SHP77 treated with DMSO at 0.1 percent for 48 hours (cell line): ENCODE results near the gene IMPDH2.

Experiments
- DNase-seq: peaks from one replicate; lab custom pipeline; 2025; lab: John Stamatoyannopoulos, UW

The IMPDH2 gene

DNA sequence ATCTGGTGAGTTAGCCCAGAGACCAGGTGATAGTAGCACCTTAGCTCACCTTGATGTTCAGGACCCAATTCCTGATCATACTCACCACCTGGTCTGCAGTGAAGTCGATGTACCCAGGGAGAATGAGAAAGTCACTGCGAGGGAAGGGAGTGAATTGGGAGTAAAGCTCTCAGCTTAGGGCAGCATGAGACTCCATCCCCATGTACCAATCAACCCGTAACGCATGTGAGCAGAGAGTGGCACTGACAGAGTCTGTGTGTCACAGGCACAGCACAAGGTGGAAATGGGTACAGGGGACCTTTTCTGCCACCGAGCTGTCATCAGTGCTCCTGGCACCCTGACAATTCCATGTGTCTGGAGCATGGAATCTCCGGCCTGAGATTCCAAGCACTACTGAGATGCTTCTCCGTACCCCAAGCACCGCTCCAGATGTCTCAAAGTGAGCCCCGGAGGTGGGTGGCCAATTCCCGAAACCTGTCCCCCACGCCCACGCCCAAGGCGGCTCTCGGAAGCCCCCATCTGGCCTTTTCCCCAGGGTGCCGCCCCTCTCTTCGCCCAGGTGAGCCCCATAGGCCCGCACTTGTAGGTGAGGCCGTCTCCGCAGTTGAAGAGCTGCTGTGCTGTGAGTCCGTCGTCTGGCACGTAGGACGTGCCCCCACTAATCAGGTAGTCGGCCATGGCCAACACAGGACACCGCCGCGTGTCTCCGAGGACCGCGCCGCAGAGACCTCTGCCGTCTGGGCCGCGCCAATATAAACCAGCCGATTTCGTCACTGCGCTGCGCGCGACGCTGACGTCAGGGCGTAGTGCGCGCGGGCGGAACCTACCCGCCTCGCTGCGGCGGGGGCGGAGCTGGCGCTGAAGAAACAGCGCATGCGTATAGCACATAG is at the start of gene IMPDH2:
IMPDH2 (minus strand) TSS at position 726 of the 890 bp plus-strand sequence; CDS start at position 678, 48 bp downstream.
- DNase-seq = peak; percentile 75

DNA sequence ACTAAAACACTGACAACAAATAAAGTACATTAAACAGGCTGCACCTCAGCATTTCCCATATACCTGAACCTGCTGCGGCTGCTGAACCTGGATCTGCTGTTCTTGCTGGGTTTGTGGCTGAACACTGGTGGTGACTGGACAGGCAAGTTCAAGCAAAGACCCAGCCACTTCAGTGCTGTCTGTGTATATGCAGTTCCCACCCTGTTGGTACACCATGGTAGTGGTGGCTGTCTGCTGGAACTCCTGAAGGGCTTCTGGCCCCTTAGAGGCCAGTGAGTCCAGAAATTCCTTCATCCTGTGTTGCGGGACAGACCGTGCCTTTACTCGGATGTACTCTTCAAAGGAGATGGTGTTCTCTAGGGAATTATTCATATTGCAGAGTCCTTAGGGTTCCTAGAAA is 47.4 kb upstream of the IMPDH2 start:
- DNase-seq = no peak

DNA sequence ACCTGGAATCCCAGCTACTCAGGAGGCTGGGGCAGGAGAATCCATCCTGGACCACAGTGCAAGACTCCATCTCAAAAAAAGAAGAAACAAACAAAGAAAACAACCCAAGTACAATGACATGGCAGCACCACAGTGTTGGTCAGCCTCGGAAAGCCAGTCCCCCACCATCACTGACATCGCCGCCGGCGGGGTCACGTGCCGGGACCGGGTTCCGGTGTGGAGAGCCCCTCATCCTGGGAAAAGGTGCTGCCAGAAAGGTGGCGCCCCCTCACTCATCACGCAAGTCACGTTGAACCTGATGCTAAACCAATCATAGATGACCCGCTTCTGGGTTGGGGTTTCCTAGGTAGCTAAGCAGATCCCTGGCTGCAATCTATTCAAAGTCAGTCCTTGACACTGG is 46.9 kb upstream of the IMPDH2 start:
- DNase-seq = no peak

DNA sequence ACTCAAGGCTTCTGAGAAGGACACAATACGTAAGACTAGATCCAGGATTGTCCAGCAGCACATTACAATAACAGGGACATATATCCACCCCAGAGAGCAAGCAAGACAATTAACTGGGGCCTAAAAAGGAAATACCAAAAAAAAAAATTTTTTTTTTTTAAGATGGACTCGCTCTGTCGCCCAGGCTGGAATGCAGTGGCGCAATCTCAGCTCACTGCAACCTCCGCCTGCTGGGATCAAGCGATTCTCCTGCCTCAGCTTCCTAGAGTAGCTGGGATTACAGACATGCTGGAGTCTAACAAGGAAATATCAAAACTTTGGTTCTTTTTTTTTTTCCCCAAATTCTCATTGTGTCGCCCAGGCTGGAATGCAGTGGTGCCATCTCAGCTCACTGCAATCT is 28.8 kb upstream of the IMPDH2 start:
- no peak for DNase-seq

DNA sequence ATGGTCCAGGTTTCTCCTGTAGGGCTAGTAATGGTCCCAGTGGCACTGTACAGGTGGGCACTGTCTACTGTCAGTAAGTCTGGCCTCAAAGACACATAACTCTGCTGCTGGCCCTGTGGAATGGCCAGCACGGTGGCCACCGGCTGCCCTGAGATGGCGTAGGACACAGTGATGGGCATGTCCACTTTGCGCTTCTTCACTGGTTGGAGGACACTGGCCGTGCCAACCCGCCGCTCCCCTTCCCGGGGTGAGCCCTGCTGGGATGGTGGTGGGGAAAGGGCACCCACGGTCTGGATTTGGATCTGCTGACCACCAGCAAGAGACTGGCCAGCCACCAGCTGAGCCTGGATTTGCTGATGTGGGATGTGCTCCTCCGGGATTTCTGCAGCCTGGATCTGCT is 28.1 kb upstream of the IMPDH2 start:
- DNase-seq = no peak

DNA sequence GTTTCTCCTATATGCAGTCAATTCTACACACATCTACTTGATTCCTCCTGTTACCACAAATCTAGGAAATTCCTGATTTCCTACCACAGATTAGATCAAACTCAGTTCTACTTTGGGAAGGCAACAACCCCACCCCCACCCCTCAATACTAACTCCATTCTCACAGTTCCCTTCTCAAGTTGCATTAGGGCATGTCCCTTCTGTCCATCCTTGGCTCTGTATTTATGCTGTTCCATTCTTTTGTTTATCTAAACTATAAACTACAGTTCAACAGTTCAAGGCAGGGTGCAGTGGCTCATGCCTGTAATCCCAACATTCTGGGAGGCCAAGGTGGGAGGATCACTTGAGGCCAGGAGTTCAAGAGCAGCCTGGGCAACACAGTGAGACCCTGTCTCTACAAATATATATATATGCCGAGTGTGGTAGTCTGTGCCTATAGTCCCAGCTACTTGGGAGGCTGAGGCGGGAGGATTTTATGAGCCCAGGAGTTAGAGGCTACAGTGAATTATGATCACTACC is 25.2 kb upstream of the IMPDH2 start:
- no peak for DNase-seq

GRCh38 chr3:49053543-49053942 is 24.3 kb upstream of the IMPDH2 start:
- no peak for DNase-seq

- DNase-seq = no peak
Observed at GRCh38 chr3:49035281-49035680, 6.1 kb upstream of the IMPDH2 start.

DNA sequence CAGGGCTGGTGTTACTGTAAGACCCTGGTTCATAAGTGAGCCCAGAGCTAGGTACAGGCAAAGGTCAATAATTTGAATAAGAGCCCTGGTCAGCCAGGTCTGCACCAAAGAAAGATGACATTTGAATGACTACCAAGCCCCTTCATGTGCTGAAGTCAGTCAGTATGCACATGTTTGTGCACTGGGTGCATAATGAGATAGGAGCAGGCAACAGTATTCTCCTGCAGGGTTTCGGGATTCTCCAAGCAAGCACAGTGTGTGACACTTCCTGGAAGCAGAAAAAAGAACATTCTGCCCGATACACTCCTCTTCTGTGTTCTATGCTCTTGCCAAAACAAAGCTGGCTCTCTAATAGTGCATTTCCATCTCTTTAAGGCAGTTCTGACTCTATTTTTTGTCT is 5.5 kb upstream of the IMPDH2 start:
- no peak for DNase-seq

DNA sequence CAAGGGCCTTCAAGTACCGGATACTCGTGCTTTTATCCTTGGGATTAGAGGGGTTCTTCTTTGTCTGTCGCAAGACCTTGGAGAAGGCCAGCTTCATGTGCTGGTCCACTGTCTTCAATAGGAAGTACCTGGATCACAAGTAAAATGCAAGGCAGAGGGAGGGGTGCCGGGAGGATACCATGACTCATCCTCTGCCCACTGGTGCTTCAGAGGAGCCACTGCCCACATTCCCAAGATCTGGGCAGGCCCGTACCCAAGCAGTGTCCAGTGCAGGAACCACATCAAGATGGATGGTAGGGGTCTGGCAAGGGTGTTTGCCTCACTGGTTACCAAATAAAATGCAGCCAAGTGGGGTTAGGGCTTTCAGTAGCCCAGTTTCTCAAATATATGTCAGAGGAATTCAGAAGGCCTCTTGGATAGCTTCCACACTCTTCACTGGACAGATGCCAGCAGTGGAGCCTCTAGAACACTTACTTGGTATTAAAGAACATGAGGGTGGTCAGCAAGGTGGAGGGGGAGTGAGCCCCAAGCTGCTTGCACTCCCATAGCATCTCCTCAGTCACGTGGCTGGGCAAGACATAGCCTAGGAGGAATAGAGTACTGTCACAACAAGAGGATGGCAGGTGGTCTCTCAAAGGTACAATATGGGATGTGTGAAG is 3.6 kb upstream of the IMPDH2 start:
- no peak for DNase-seq

GRCh38 chr3:49030321-49030720 is 1.1 kb upstream of the IMPDH2 start:
- no peak for DNase-seq

DNA sequence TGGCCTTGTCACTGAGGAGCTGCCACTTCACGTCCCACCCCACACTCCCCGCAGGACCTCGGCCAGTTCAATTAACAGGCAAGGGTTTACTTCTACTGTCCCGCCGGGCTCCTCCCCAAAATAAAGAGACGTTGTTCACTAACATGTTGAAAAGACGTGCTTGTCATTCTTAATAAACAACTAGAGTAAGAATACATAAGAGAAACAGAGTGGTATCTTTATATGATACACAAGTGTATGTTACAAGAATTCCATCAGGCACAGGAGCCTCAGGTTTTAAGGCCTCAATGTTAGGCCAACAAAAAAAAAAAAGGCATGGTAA is 326 bp upstream of the IMPDH2 start:
- DNase-seq = no peak

- no peak for DNase-seq
Observed at GRCh38 chr3:49028298-49028672, 913 bp downstream of the IMPDH2 start.

DNA sequence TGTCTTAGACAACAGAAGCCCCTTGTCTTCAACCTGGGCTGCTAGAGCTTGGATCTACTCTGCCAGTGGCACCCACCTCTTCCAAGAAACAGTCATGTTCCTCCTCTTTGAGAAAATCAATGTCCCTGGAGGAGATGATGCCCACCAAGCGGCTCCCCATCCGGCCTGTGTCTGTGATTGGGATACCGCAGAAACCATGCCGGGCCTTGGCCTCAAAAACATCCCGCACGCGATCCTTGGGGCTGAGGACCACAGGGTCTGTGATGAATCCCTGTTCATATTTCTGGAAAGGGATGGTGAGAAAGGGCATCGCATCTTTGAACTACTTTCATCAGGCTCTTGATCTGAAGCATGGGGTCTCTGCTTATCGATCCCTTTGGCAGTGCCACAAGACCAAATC is 1.6 kb downstream of the IMPDH2 start:
- DNase-seq = no peak

GRCh38 chr3:49026536-49026935 is 2.7 kb downstream of the IMPDH2 start:
- DNase-seq = no peak

DNA sequence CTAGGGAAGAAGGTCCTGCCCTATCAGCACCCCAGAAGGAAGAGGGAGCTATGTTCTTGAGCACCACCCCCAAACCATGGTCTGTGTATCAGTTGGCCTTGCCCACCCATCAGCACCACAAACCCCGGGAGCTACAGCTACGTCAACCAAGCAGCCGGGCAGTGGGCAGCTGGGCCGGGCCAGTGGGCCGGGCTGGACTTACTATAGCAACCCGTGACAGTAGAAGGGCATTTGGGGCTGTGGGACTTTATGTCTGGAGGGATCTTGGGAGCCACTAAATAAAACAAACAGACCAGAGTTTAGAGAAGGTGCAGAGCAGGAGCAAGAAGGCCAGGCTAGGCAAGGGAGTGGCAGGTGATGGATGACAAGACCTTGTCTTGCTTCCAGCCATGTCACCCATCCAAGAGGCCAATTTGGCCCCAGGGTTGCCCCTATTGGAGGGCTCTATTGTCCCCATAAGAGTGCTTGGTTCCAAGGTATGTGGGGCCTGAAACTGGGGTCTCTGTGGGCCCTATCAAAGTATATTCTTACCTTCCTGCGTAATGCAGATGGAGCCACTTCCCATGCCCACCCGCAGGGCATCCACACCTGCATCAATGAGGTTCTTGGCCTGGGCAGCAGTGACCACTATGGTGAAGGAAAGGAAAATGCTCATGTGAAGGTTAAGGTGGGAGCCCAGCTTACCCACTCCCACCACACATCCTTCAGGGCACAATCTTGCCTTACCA is 3.2 kb downstream of the IMPDH2 start:
- DNase-seq = no peak

DNA sequence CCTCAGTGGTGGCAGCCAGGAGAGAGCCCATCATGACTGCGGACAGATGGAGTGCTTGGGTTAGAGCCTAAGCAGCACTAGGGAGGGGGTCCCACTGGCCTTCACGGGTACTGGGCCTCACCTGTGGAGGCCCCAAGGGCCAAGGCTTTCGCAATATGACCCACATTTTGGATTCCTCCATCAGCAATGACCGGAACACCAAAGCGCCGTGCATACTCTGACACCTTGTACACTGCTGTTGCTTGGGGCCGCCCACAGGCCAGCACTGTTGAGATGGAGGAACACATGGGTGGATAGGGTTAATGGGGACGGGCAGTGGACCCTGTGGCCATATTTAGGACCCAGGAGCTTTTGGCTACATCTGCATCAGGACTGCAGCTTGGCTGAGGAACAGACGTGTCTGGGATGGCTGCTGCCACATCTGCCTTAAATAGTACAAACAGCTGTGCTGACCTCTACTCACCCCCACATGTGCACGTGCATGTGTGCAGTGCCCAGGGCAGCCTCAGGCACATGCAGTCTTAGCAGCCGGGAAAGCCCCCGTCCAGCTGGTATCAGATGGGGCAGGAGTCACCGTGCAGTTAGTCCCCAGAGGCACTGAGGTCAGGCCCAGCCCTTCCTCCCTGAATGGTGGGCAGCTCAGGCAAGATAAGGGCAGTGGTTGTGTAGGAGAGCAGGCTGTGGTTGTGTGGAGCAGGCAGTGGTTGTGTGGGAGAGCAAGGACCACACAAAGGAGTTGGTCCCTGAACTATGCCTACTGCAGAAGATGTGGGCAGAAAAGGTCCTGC is 4.0 kb downstream of the IMPDH2 start:
- no peak for DNase-seq

- no peak for DNase-seq
Observed at GRCh38 chr3:49024449-49024848, 4.7 kb downstream of the IMPDH2 start.

DNA sequence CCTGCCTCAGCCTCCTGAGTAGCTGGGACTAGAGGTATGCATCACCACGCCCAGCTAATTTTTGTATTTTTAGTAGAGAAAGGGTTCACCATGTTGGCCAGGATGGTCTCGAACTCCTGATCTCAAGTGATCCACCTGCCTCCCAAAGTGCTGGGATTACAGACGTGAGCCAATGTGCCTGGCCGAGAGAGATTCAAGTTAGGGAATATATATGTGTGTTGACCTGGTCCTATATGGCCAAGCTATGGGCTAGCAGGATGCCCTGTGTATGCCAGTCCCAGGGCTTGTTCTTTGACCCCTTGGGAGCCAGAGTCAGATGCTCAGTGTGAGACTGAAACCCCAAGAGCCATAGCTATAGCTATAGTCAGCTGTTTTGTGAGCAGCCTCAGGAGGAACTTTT is 5.4 kb downstream of the IMPDH2 start:
- DNase-seq = no peak

DNA sequence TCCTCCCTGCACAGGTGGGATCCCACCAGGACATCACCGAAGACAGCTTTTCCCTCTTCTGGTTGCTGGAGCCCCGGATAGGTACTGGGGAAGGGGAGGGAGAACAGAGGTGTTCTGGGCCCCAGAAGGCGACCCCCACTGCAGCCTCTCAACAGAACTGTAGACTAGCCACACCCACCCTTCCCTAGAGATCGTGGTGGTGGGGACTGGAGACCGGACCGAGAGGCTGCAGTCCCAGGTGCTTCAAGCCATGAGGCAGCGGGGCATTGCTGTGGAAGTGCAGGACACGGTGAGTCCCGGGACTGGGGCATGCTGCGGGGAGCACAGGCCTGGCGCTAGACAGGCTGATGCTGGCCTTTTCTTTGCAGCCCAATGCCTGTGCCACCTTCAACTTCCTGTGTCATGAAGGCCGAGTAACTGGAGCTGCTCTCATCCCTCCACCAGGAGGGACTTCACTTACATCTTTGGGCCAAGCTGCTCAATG is 6.5 kb downstream of the IMPDH2 start:
- no peak for DNase-seq

DNA sequence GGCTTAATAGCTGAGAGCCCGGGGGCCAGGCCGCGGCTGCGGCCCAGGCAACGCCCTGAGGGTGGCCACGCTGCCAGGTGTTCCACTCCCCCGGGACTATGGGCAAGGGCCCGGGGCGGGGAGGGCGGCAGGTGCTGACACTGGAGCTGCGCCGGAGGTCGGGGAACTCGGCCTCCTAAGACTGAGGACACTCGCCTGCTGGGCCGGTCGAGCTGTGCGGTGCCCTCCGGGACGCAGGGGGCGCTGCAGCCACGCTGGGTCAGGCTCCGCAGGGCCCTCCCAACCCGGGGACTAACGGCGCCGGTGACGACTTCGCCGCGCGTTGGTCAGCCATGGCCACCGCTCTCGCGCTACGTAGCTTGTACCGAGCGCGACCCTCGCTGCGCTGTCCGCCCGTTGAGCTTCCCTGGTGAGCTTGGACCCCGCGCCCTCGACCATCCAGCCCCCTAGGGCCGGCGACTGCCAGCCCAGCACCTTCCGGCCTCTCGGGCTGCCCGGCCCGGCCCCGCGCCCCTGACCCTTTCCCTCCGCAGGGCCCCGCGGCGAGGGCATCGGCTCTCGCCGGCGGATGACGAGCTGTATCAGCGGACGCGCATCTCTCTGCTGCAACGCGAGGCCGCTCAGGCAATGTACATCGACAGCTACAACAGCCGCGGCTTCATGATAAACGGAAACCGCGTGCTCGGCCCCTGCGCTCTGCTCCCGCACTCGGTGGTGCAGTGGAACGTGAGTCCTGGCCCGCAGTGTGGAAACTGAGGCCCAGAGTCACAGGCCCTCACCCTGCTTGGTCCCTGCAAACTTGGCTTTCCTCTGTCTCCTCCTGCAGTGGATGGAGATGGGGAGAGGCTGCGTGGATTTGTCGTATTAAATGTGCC is 7.1 kb downstream of the IMPDH2 start, which contains the start of gene NDUFAF3:
NDUFAF3 (plus strand) TSS at position 309 of the 875 bp plus-strand sequence; CDS start at position 333, 24 bp downstream.
- peak; percentile 92 for DNase-seq
